ENCODE measurements around the gene SLC11A1. TPM values are rescaled to one million over a fixed set of nuclear protein-coding genes. Genes with fewer than 3 reads are reported as not detected.

Gene SLC11A1, protein sequence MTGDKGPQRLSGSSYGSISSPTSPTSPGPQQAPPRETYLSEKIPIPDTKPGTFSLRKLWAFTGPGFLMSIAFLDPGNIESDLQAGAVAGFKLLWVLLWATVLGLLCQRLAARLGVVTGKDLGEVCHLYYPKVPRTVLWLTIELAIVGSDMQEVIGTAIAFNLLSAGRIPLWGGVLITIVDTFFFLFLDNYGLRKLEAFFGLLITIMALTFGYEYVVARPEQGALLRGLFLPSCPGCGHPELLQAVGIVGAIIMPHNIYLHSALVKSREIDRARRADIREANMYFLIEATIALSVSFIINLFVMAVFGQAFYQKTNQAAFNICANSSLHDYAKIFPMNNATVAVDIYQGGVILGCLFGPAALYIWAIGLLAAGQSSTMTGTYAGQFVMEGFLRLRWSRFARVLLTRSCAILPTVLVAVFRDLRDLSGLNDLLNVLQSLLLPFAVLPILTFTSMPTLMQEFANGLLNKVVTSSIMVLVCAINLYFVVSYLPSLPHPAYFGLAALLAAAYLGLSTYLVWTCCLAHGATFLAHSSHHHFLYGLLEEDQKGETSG
- 1,000 to 10,000 TPM in 2 of 6 donors, 100 to 1,000 TPM in 4; 145 to 3,249 (median 371) TPM for total RNA-seq

DNA sequence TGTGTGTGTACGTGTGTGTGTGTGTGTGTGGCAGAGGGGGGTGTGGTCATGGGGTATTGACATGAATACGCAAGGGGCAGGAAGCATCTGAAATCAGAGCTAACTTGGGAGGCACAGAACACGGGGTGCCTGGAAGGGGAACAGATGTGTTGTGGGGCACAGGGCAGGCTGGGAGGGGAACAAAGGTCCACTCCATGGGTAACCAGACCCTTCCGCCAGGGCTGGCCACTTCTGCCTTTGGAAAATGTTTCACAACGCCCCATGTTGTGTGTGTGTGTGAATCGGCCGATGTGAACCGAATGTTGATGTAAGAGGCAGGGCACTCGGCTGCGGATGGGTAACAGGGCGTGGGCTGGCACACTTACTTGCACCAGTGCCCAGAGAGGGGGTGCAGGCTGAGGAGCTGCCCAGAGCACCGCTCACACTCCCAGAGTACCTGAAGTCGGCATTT is at the start of gene SLC11A1:
TSS of gene SLC11A1 (plus strand) at position 358 of the 451 bp plus-strand sequence. CDS start 96 bp downstream, outside the sequence.
- Histone ChIP-seq H3K4me3 (peak within 1 kb of the TSS in 3 of 4 donors; percentile 25 to 54 (median 35)), H3K27ac (peak within 1 kb of the TSS; percentile 84 to 89 (median 86)), H3K9me3 (no peaks in the 10 kb centered on the region), H3K36me3 (no peaks in the 10 kb centered on the region), H3K27me3 (no peaks in the 10 kb centered on the region), H3K4me1 (peaks cover 0 to 3% (median 2%) of the 10 kb centered on the region in 4 donors)
- ATAC-seq (ENCODE audit: low FRiP score in 2 of 2), result peak; percentile 83 to 86
- 71 to 84% methylated on average over 12 to 13 of the region's 13 CpGs for WGBS, 2 donors
- TF ChIP-seq POLR2A (IDR thresholded peaks at IDR 0.05) (peak in 3 of 4 donors; percentile 37 to 94 (median 41)), EP300 (IDR thresholded peaks at IDR 0.05) (peak in 3 of 4 donors; percentile 59 to 93 (median 86)), POLR2AphosphoS5 (IDR thresholded peaks at IDR 0.05) (peak; percentile 84 to 92)
- TF ChIP-seq, protein P1, sequence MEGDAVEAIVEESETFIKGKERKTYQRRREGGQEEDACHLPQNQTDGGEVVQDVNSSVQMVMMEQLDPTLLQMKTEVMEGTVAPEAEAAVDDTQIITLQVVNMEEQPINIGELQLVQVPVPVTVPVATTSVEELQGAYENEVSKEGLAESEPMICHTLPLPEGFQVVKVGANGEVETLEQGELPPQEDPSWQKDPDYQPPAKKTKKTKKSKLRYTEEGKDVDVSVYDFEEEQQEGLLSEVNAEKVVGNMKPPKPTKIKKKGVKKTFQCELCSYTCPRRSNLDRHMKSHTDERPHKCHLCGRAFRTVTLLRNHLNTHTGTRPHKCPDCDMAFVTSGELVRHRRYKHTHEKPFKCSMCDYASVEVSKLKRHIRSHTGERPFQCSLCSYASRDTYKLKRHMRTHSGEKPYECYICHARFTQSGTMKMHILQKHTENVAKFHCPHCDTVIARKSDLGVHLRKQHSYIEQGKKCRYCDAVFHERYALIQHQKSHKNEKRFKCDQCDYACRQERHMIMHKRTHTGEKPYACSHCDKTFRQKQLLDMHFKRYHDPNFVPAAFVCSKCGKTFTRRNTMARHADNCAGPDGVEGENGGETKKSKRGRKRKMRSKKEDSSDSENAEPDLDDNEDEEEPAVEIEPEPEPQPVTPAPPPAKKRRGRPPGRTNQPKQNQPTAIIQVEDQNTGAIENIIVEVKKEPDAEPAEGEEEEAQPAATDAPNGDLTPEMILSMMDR (IDR thresholded peaks at IDR 0.05), result peak in 1 of 6 experiments; percentile 35
- DNase-seq, result peak in 1 of 2 donors; percentile 87

DNA sequence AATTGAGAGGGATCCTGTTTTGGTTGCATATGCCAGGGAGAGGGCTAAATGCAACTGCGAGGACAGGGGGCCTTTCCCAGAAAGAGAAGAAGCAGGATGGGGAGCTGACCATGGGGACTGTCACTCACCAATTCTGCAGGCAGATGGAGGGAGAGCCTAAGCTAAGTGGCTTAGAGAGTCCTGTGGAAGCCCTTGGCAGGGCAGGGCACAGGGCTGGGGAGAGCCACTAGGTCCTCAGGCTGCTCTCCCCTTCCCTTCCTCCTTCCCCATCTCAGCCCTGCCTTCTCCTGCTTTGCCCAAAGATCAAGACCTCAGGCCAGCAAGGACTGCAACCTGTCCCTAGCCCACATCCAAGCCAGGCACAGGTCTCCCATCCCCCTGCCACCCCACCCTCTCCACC is 49.8 kb upstream of the SLC11A1 start:
- DNase-seq, result no peak
- no peaks in the 10 kb centered on the region for H3K27me3 ChIP-seq
- no peak for TF ChIP-seq EP300 (IDR thresholded peaks at IDR 0.05)
- TF ChIP-seq, protein P1 (IDR thresholded peaks at IDR 0.05), result no peak
- TF ChIP-seq POLR2AphosphoS5 (IDR thresholded peaks at IDR 0.05), result no peak
- no peak for TF ChIP-seq POLR2A (IDR thresholded peaks at IDR 0.05)
- no peaks in the 10 kb centered on the region for H3K36me3 ChIP-seq
- no peak for ATAC-seq (ENCODE audit: low FRiP score in 2 of 2)
- H3K4me1 ChIP-seq, result peaks cover 12 to 57% (median 33%) of the 10 kb centered on the region in 4 donors
- WGBS, 2 donors, result 61 to 100% methylated on average over 1 of the region's 1 CpG
- no peaks in the 10 kb centered on the region for H3K9me3 ChIP-seq
- no peak overlapping the region for H3K4me3 ChIP-seq
- H3K27ac ChIP-seq, result peak overlapping the region; percentile 64 to 86 (median 70)

DNA sequence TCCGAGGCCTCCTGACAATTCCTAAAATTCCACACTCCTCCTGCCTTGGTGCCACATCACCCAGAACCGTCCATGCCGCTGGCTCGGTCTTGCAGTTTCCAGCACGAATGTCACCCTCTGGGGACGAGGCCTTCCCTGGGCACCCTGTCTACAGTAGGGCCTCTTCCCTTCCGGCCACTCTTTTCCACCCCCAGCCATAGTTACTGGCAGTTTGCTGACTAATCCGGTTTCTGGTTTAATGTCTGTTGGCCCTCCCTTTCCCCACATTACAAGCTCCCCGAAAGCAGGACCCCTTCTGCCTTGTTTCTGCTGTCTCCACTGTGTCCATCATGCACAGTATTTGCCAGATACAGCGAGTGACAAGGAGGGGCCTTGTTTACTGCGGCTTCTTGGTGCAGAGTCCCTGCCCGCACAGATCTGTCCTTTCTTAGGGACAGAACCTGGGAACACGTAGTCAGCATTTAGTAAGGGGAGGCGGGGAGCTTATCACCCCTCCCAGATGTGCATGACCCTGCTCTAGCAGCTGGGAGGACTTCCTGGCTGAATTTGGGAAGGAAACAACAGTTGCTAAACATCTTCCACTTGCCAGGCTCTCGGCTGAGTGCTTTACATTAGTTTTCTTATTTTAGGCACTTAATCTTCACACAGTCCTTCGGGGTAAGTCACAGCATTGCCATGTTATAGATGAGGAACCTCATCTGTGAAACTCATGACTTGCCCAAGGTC is 49.0 kb upstream of the SLC11A1 start:
- no peaks in the 10 kb centered on the region for H3K36me3 ChIP-seq

DNA sequence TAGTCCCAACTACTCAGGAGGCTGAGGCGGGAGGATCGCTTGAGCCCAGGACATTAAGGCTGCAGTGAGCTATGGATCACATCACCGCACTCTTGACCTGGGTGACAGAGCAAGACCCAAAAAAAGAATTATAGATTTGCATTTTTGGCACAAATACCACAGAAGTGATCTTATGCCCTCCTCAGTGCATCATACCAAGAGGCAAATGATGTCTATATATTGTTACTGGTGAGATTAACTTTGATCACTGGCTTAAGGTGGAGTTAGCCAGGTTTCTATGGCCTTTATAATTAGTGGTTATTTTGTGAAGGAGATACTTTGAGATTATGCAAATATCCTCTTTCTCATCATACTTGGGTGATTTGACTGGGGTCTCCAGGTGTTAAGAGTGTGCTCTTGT is 47.5 kb upstream of the SLC11A1 start:
- no peak overlapping the region for H3K27ac ChIP-seq
- no peaks in the 10 kb centered on the region for H3K27me3 ChIP-seq
- no peak for DNase-seq
- no peak overlapping the region for H3K4me3 ChIP-seq
- WGBS, 2 donors, result 98 to 100% methylated on average over 3 of the region's 3 CpGs
- H3K9me3 ChIP-seq, result no peaks in the 10 kb centered on the region
- peaks cover 7 to 36% (median 21%) of the 10 kb centered on the region in 4 donors for H3K4me1 ChIP-seq
- TF ChIP-seq POLR2A (IDR thresholded peaks at IDR 0.05) (no peak), POLR2AphosphoS5 (IDR thresholded peaks at IDR 0.05) (no peak), EP300 (IDR thresholded peaks at IDR 0.05) (no peak)
- TF ChIP-seq, protein P1 (IDR thresholded peaks at IDR 0.05), result no peak
- ATAC-seq (ENCODE audit: low FRiP score in 2 of 2), result no peak
- H3K36me3 ChIP-seq, result peaks cover 0 to 6% (median 0%) of the 10 kb centered on the region in 4 donors

More for the DNA sequence above, 49.0 kb upstream of the SLC11A1 start:
- Histone ChIP-seq H3K27ac (peak overlapping the region; percentile 64 to 86 (median 70)), H3K27me3 (no peaks in the 10 kb centered on the region), H3K4me1 (peaks cover 10 to 49% (median 29%) of the 10 kb centered on the region in 4 donors), H3K4me3 (no peak overlapping the region), H3K9me3 (no peaks in the 10 kb centered on the region)
- no peak for DNase-seq
- peak; percentile 2 to 74 for ATAC-seq (ENCODE audit: low FRiP score in 2 of 2)
- peak in 1 of 2 donors; percentile 40 for TF ChIP-seq POLR2AphosphoS5 (IDR thresholded peaks at IDR 0.05)
- TF ChIP-seq EP300 (IDR thresholded peaks at IDR 0.05), result no peak
- TF ChIP-seq POLR2A (IDR thresholded peaks at IDR 0.05), result peak in 1 of 4 donors; percentile 74
- 56 to 61% methylated on average over 14 to 16 of the region's 16 CpGs for WGBS, 2 donors

All from upper lobe of left lung (tissue), 6 donors.